GM18507 (cell line): ENCODE data around the gene LRRFIP1.
A peak's percentile ranks its signal among the peaks of the same experiment; 100 is the strongest.

ENCODE experiments used
- DNase-seq: peaks from one replicate; pipeline ENCODE4 v3.0.0; 2011; ENCODE audit warnings: low read depth; ENCODE audit not compliant: insufficient read length; ENCODE audit errors: extremely low spot score
- FAIRE-seq: peaks from 2 replicates; lab custom pipeline; 2011; peaks lifted over from hg19 to GRCh38; lab: Jason Lieb, UNC

The LRRFIP1 gene

DNA sequence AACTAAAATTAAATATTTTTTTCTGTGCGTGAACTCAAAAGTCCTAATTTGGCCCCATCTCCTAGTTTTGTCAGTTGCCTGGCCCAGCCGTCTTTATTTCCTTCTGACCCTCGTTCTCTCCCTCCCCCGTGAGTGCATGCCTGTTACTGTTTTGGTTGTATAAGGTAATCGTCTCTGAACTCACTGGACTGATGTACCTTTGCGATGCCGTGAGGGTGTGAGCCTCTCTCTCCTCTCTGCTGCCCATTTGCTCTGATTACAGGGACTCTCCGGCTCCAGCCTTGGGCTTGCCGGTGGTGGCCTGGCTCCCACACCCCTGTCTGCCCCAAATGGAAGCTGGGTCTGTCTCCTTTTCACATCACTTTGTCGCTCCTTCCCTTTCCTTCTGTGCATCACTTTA, 104.7 kb downstream of the LRRFIP1 start:
- DNase-seq (no peak), FAIRE-seq (no peak)

DNA sequence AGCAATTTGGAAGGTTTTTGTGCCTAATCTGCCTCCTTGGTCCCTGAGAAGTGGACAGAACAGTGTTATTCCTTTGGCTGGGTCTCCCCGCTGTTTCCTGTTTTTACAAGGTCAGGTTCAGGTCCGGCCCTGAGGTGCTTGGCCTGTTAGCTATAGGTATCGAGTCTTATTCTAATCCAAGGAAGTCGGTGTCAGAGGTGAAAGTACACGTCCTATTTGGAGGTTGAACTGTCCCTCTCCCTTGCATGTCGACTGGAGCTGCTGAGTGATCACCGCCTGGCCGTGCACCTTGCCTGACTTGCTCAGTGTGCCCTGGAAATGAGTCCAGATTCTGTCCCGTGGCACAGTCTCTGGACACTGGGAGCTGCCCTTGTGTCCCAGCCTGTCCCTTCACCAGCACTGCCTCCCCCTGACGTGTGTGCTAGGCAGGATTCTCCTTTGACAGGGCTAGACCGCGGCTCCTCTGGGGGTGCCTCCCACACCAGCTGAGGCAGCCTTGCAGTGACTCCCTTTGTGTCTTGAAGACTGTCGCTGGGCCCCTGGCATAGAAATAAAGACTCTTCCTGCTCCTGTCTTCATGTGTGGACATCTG, 105.5 kb downstream of the LRRFIP1 start:
- no peak for FAIRE-seq
- no peak for DNase-seq

DNA sequence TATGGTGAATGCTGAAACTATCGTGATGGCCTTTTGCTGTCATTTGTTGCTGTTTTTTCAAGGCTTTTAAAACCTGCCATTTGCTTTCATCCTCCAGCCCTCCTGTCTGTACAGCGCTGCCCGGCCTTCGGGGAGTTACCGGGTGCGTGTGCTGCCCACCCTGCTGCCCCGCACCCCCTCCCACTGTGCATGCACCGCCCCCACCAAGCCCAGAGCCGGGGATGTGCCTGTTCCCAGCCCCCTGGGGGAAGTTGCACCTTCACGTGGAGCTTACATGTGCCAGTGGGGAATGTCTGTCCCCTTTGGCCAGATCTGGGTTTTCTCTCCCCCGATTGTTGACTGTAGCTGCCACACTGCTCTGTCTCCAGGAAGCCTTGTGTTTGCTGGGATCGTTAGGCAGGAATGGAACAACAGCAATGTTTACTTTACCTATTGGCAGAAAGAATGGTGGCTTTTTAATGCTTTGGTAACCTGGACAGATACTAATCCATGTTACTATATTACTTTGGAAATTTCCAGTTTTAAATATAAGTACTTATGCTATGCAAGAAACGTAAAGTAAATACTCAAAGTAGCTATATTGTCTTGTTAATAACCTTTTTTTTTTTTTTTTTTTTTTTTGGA, 106.4 kb downstream of the LRRFIP1 start:
- FAIRE-seq = no peak
- DNase-seq = no peak

DNA sequence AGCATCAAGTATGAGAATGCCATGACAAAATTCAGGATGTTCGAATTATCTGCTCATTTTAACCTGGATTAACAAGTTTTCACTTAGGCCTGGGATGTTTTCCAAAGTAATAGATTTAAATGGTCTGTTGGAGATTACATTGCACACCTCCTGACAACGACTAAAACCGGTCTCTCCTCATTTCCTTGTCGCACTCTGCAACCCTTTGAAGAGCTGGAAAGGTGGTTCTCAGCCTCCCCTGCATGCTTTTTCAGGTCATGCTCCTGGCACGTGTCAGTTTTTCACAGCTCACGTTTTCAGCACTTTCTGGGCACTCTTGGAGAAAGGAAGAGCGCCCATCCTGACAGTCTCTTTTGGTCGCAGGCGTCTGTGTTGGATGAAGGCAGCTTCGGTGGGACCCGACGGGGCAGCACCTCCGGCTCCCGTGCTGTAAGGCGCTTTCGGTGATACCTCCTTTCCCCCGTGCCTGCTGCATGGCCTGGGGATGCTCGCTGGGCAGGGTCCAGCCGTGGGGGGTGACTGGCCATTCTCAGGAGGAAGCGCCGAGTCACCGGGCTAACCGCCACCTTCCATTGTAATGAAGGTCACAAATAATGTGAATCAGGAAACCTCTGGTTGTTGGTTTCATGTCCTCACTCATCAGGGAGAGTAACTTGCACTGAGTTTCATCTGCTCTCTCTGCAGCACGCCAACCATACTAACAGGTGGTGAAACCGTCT, 107.7 kb downstream of the LRRFIP1 start:
- FAIRE-seq (no peak), DNase-seq (no peak)

DNA sequence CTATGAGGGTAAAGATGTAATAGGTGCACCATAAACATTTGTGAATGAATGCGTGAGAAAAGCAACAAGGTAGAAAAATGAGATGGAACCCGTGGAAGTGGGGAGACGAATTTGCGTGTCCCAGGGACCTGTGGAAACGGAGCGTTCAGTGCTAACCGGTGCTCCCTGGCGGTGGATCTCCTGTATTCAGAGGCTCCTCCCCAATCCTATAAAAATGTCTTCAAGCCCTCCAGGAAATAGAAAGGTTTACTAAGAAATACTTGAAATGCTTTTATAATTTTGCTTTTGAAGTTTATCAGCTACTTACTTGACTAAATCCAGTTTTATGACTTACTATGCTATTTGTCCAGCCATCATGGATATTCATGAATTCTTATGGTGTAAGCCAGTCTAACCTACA, 108.4 kb downstream of the LRRFIP1 start:
- FAIRE-seq = no peak

DNA sequence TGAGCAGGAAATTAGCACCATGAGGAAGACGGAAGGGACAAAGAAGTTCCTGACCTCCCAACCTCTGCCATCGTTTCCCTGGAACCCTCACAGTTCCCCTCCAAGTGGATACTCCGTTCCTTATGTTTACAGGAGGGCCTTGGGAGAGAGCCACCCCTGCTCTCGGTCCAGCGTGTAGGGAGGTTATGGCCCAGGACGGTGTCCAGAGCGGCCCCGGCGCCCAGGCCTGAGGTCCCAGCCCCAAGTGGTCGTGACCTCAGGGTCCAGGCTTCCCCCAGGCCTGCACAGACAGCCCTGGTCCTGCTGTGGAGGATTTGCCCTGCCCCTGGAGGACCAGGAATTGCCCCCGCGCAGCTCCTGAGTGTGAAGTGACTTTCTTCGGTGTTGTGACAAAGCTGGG, 109.4 kb downstream of the LRRFIP1 start:
- FAIRE-seq = no peak
- DNase-seq = no peak

More for the DNA sequence above, 108.4 kb downstream of the LRRFIP1 start:
- DNase-seq = no peak

DNA sequence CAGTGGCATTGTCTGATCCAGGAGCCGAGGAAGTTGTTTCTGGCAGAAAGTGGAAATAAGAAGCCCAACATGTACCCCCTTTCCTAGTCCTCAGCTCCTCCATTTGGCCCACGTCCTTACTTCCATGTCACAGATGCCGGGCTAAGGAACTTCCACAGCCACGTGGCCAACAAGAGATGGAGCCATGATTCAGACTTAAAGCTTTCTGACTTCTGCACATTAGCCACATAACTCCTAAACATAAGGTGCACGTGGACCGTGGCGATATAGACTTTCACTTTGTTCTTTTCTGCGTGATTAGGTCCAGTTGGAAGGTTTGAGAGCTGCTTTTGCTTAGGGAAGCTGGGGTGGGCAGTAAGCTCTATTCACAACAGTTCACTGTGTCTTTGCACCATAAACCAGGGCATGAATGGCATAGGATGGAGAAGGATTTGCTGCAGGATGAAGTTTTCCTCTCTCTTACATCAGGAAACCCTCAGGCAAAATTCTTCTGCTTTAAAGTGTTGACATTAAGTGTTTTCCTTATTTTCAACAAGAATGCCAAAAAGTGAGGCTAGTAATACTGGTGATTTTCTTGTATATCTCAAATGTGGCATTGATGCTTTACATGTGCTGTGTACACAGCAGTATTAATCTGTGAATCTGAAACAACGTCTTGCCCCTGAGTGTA, 109.9 kb downstream of the LRRFIP1 start:
- FAIRE-seq (no peak), DNase-seq (no peak)

DNA sequence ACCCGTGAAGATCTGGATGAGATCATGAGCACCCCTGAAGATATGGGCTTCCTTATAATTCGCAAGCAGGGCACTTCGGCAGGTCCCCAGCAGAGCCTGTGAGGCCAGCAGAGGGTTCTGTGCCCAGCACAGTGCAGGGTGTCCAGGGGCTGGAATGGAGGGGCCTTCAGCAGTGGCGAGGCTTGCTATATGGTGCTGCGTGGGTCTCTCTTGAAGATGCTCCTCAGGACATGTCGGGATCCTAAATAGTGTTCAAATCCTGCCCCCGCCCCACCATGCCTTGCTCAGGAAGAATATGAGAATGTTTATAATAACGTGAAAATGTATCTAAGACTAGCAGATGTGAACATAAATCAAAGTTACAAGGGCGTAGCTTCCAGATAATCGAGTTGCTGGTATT, 110.9 kb downstream of the LRRFIP1 start:
- no peak for FAIRE-seq
- DNase-seq = no peak

DNA sequence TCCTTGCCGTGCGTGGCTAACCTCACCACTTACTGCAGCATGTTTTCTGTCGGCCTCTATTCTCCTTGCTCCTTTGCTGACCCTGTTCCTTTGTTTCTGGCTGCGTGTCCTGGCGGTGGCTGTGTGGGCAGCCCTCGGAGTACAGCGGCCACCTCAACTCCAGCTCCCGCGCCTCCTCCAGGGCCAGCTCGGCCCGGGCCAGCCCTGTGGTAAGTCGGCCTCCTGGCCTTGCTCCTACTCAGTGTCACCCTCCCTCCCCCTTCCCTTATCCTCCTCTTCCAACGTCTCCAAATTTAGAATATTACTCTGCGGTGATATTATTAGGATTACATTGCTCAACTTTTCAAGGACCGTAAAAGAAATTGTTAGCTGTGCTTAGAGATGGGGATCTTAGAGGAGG, 111.7 kb downstream of the LRRFIP1 start:
- DNase-seq (no peak), FAIRE-seq (no peak)

DNA sequence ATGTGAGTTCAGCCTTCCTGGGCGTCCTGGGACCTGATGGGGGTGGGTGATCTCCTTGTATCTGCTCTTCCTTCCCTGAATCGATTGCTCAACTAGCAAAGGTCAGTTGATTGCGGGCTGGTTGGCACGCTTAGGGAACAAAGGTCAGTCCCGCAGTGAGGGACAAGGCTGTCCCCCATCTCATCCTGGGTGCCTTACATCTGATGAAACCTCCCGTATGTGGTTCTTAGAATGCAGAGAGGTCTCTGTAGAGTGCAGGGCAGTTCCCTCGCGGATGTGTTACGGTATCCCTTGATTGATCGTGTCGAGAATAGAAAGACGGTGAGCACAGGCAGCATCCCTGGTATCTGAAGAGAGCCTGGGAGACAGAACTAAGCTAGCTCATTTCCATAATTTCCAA, 114.8 kb downstream of the LRRFIP1 start:
- FAIRE-seq (no peak), DNase-seq (no peak)

DNA sequence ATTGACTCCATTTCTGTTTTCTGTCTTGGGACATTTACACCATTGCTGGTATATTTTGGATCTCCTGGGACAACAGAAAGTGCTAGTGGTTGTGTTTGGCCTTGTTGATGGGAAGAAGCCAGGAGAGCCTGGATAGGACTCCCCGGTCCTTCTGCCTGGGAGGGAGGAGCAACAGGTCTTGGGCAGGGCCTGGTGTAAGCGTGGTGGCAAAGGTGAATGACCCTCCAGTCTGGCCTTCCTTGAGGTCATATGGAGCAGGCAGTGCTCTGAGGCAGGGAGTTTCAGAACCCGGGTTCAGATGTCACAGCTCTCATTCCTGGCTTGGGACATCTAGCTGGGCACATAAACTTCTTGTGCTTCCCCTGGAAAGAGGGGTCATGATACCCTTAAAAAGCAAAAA, 115.2 kb downstream of the LRRFIP1 start:
- no peak for FAIRE-seq

DNA sequence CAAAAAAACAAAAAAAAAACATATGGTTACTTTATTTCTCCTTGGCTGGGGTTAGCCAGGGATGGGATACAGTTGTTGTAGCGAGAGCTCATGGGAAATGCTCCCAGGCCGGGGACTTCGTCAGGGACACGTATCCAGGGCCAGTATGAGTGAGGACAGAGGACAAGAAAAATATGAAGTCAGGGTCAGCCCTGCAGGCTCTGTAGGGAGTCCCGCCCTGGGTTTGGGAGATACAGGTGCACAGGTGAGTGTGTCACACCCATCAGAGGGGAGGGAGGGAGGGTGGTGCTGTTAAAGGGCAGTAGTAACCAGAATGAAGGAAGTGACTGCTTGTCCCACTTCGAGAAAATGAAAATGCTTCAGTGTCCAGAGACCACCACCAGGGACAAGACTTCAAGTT, 115.6 kb downstream of the LRRFIP1 start:
- DNase-seq = no peak
- FAIRE-seq = no peak

More for the DNA sequence above, 115.2 kb downstream of the LRRFIP1 start:
- no peak for DNase-seq

DNA sequence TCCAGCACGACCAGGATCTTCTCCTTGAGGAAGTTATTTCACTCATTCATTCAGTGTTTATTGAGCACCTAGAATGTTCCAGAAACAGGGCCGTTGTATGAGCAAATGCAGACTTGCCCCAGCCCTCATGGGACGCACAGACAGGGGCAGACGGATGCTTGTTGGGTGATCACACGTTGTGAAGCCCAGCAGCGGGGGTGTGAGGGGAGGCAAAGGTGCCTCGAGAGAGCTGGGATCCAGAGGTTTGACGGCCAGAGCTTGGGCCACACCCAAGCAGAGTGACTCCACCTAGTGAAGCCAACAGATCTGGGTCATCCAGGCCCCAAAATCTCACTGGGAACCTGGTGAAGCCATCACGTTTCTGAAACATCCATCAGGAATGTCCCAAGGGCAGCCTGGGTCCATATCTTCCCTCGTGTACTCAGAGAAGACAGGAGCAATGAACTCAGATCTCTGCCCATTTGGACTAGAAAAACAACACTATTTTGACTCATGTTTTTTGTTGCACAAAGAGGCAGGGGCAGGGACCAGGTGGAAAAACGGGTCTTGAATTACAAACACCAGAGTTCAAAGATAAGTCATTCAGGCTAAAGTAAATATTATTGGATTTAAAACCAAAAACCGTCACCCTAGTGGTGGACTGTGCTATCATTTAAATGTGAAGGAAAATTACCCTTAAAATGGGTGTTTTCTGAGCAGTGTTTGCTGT, 116.3 kb downstream of the LRRFIP1 start:
- no peak for FAIRE-seq
- no peak for DNase-seq

DNA sequence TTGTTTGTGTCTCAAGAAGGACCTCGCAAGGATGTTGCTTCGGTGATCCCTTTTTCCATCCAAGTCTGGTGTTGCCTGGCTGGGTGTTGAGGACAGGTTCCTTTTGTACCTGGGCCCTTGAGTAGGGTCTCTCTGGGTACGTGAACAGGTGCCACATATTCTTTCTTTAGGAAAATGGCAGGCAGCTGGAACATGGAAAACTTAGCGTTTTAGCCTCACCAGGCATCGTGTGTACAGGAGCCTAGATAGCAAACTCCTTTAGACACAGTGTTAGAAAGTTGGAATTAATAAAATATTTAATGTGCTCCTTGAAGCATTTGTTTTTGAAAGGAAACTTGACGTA, 116.9 kb downstream of the LRRFIP1 start:
- DNase-seq = no peak
- FAIRE-seq = no peak

DNA sequence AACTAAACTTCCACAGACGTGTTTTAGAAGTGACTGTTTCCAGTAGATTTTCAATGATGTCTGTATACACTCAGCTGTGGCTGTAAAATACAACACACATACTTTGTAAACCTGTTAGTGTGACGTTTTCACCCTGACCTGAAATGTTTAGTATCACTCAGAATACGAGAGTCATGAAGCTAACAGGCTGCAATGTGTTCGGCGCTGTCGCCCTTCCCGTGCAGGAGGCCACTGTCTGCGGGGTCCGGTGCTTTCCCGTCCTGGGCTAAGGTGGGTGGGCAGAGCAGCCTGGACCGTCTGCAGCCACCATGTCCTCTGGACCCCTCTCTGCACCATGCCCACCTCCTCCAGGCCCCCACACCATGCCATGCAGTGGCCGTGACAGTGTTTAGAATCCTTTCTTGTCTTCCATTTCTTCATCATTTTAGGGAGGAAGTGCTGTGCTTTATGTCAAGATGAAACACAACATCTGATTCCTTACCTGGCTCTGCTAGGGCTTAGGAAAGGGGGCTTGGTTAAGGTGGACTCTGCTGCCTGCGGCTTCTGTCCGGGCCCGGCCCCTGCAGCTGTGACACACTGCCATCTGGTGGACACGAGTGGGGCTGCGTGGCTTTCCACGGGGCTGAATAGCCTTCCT, 117.3 kb downstream of the LRRFIP1 start:
- DNase-seq (peak; percentile 66), FAIRE-seq (peak; percentile 76)

DNA sequence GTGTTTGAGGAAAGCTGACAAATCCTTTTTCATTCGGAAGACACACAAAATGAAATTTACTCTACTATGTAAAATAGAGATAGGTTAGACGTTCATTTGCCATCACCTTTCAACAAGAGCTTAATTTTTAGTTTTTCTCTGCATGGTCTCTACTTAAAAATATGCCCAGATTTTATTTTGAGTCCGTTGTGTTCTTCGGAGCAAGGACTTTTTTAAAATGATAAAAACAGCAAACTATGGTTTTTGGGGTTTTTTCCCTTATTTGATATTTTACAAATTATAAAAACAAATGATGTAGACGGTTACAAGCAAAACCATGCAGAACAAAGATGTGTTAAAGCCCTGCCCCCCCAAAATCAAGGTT, 117.8 kb downstream of the LRRFIP1 start:
- DNase-seq (no peak), FAIRE-seq (no peak)

DNA sequence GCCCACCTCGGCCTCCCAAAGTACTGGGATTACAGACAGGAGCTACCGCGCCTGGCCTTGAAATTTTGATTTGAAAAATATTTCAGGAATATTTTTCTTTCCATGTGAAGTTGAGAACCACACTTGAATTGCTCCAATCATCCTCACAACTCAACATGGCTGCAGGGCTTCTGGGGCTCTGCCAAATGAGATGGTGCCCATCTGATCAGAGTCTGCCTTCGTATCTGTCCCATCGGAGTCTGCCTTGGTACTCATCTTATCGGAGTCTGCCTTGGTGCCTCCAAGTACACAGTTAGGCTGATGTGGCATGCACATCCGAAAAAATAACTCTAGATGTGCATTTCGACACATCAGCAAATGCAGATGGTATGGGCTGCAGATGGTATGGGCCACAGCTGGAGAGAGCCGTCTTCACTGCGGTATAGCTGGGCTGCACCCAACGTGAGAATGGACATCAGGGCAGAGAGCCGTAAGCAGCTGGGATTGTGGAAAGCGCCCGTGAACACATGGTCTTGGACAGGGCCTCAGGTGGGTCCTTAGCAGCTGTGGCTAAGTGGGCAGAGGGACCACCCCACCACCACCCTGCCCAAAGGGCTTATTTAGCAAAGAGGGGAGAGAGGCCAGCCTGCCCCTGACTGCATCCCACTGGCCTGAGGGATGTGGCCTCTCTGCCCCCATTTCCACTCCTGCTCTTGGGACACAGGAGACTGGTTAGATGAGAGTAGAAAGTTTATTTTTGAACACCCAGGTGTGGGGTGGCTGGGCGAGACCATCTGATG, 119.1 kb downstream of the LRRFIP1 start:
- DNase-seq = no peak
- FAIRE-seq = no peak

DNA sequence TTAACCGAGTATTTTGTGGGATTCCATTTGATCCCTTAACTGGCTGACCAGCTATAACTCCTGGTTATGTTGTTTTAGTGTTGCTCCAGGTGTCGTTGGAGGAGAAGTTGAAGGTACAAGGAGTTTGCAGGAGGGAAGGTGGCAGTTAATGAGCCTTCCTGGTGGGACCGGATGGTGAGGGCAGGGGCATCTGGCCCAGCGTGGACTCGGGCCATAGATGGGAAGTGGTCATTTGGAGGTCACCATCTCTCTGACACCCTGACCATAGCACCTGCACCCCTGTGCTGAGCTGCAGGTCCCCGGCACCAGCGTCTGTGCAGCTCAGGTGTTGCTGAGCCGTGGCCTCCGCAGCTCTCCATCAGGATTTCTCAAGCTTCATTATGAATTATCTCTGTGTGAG, 119.8 kb downstream of the LRRFIP1 start:
- FAIRE-seq (no peak), DNase-seq (no peak)

DNA sequence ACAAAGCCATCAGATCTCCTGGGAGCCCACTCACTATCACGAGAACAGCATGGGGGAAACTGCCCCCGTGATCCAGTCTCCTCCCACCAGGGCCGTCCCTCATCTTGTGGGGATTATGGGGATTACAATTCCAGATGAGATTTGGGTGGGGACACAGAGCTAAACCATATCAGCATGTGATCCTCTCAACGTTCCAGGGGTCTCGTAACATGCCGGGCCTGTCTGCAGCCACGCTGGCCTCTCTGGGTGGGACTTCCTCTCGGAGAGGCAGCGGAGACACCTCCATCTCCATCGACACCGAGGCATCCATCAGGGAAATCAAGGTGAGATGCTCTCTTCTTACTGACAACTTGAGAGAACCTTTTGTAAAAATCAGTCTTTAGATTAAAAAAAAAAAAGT, 121.6 kb downstream of the LRRFIP1 start:
- DNase-seq (no peak), FAIRE-seq (no peak)
